Stimulated activated CD4-positive, alpha-beta T cell treated with anti-CD3 and anti-CD28 coated beads, Interleukin-4, amount 100 ng/mL, for 4 hours (primary cell): ENCODE results near the gene GBF1.

Experiments
- DNase-seq, 2 experiments: peaks; one replicate each; pipeline ENCODE4 v3.0.0-alpha.2; 2020

GBF1 gene

DNA sequence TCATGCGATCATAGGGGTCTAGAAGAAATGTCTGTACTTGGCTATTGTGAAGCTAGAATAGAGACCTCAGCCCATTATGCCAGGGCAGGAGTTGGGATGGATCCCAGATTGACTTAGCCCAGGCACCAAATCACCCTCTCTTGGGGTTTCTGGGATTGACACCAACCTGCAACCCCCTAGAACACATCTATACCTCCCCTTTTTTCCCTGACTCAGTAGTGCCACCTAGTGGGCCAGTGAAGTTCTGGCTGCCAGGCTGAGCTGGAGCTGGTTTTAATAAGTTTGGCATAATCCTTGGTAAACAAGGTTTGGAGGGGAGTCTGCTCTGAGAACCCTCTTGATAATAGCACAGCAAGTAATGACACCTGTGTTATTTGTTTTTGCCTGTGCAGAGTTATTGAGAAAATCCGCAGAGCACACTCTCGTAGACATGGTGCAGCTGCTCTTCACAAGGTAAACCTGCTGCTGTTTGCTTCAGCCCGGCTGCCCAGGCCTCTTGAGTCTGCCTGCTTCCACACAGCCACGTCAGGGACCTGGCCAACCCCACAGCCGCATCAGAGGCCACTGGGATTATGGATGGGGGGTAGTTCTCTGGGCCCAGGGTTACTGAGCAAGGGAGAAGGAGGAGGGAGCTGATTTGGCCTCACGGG lies 106.9 kb downstream of the GBF1 start:
- peak; percentile 61 to 63 for DNase-seq

DNA sequence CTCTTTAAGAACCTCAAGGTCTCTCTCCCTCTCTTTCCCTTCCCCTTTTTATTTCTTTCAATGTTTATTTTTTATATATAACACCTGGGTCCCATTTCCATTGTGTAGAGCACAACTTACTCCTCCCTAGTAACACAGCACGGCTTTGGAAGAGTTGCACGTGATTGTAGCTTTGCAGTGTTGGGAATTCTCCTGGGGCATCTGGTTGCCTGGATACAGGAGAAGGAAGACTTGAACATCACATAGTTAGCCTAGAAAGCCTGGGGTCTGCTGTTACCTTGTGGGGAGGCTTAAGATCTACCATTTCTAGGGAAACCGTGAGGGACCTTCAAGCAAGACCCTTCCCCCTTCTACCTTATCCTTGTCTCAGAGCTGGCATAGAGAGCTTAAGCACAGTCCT lies 109.1 kb downstream of the GBF1 start:
- no peak for DNase-seq

DNA sequence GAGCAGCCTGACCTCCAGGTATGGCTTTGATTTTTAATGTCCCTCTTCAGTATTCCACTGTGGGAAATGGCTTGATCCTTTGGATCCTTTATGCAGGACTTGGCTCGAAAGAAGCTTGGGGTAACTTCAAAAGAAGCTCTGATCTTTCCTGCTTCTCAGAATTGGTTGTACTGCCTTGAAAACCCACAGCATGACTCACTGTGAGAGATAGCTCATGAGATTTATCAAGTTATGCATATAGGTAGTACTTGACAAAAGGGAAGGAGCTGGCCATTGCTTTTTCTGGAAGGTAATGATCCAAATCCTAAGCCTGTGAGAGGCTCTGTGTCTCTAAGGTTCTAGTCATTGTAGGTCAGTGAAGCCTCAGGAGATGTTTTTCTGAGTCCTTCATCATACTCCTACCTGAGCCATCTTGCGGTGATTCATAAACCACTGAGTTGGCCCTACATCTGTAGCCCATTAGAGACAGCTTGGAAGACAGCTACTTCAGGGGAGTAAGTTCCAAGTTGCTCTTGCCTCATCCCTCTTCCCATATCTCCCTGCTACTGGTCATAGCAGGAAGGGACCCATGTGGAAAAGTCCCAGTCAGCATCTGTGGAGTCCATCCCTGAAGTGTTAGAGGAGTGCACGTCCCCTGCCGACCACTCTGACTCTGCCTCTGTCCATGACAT lies 113.5 kb downstream of the GBF1 start:
- DNase-seq = no peak

DNA sequence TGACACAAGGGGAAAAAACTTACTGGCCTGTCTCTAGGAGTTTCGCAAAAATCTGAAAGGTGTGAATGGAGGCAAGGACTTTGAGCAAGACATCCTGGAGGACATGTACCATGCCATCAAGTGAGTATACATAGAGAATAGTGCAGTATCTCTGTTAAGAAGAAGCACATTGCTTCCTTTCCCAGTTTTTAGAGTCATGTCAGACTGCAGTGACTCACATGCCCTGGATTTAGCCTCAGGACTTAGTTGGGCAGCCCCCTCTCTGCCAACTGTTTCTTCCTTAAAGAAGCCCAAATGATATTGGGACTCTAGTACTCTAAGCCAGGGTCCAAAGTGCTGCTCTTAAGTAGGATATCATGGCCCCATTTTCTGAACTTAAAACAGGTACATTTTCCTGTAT lies 122.1 kb downstream of the GBF1 start:
- DNase-seq = no peak

DNA sequence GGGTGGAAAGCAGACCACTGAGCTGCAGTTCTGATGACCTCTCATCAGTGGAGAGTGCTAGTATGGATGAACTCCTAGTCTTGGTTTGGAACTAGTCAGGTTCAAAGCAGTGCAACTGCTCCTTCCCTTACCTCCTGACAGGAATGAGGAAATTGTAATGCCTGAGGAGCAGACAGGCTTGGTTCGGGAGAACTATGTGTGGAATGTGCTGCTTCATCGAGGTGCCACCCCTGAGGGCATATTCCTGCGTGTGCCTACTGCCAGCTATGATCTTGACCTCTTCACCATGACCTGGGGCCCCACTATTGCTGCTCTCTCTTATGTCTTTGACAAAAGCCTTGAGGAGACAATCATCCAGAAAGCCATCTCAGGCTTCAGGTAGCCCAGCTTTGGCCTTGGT lies 122.7 kb downstream of the GBF1 start:
- no peak for DNase-seq

DNA sequence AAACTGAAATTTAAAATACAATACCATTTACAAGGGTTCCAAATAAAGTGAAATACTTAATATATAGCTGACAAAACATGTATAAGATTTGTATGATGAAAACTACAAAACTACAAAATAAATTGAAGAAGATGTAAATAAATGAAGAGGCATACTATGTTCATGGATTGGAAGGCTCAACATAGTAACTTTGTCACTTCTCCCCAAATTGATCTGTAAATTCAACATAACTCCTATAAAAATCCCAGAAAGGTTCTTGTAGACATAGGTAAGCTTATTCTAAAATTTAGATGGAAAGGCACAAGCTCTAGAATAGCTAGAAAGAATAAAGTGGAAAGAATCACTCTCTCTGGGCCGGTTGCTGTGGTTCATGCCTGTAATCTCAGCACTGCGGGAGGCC lies 126.0 kb downstream of the GBF1 start:
- no peak for DNase-seq

DNA sequence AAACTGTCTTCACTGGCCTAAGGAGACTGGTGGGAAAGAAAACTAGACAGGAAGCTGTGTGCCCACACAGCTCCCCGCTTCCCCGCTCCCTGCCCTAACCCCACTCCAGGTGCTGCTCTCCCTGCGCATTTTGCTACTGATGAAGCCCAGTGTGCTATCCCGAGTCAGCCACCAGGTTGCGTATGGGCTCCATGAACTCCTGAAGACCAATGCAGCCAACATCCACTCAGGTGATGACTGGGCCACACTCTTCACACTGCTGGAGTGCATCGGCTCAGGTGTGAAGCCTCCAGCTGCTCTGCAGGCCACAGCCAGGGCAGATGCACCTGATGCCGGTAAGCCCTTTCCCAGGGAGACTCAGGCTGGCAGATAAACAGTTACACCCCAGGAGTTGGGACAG lies 129.9 kb downstream of the GBF1 start:
- no peak for DNase-seq

DNA sequence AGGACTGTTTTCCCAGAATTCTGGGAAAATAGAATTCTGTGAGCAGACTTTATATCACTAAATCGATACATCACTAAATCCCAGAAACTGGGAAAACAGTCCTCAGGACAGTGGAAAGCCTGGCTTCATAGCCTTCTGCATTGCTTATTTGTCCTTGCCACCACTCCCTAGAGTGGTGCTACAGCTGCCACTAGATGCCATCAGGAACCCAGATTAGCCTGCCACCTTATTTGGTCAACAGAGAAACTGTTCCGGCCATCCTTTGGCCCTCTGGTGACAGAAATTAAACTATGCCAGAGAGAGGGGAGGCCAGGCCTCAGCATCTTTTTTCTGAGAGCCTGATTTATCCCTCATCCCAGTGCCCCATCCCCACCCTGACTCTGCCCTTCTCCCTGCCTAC lies 130.5 kb downstream of the GBF1 start:
- DNase-seq = no peak

DNA sequence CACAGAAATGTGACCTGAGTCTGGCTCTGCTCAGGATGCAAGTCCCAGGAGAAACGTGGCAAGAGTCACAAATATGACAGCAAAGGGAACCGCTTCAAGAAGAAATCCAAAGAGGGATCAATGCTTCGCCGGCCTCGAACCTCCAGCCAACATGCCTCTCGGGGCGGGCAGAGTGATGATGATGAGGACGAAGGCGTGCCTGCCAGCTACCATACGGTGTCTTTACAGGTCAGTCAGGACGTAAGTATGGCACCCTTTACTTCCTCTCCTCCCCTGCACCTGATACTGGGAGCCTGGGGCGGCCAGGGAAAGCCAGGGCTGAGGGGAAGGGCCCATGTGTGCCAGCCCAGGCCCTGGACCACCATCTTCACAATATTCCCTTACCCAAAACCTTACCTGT lies 131.6 kb downstream of the GBF1 start:
- no peak for DNase-seq

DNA sequence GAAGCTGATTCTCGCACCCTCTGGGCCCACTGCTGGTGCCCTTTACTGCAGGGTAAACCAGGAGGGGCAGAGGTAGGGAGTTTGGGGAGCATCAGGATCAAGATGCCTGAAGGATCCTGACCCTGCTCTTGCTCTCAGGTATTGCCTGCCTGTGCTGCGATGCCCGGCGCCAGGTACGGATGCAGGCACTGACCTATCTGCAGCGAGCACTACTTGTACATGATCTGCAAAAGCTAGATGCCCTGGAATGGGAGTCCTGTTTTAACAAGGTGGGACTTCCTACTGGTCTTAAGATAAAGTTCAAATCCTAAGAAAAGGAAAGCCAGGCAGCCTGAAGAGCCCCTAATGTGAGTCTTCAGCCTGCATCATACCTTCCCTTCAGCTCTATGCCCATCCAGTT lies 134.1 kb downstream of the GBF1 start:
- DNase-seq = no peak

DNA sequence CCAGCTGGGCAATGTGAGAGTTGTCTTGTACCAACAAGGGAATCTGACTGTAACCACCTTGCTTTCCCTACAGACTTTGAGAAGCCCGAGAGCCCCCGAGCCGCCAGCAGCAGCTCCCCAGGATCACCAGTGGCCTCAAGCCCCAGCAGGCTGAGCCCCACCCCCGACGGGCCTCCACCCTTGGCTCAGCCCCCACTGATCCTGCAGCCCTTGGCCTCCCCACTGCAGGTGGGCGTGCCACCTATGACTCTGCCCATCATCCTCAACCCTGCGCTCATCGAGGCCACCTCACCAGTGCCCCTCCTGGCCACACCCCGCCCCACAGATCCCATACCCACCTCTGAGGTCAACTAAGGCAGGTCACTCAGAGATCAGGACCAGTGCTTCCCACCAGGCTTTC lies 136.7 kb downstream of the GBF1 start:
- no peak for DNase-seq

DNA sequence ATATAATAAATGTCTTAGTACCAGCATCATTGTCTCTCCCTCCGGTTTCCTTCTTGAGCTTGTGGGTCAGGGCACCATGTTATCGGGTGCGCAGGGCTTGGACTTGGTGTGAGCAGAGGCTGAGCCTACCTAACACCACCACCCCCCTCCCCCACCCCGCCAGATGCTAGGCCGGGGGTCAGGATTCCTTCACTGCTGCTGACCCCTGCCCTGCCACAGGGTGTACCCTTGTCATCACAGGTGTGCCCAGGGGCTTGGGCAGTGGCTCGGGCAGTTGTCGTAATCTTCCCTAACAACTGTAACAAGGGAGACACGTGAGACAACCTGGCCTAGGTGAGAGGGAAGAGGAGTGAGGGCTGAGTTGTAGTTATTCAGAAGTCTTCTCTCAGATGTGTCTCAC lies 137.5 kb downstream of the GBF1 start:
- no peak for DNase-seq

DNA sequence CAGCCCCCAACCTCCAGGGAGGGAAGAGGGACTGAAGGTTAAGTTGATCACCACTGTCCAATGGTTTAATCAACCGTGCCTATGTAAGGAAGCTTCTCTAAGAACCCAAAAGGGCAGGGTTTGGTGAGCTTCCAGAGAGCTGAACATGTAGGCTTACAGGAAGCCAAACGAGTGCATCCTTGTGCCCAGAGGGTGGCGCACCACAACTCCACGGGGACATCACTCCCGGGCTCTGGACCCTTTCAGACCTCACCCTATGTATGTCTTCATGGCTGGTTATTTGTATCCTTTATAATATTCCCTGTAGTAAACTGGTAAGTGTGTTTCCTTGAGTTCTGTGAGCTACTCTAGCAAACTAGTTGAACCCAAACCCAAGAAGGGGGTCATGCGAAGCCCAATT lies 138.7 kb downstream of the GBF1 start:
- DNase-seq = no peak

DNA sequence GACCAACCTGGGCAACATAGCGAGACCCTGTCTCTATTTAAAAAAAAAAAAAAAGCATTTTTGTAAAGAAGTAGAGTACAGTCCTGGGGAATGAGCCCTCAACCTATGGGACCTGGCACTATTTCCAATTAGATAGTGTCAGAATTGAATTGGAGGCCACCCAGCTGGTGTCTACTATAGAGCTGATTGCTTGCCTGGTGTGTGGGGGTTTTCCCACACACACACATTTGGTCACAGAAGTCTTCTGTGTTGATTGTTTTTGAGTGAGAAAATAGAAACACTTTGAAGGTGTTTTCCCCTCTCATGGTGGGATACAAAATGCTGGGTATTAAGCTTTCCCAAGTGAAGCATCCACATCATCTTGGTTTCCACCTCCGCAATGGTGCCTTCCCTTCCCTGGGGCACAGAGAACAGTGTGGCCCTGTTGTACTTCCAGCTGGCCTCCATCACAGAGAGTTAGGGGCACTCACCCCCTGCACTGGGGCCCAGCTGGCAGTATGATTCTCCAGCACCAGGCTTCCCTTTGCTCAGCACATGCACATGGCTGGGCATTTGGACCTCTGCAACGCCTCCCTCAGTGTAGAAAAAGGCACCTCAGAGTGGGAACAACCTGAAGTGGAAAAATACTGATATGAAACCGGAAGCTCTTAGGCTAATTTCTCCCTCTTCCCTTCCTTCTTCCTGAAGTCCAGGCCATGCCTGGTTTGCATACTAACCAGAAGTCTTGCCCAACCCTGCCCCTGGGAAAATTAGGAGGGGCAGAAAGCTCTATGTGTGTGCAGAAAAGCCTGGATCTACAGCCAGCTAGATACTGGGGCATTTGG lies 139.5 kb downstream of the GBF1 start:
- no peak for DNase-seq

DNA sequence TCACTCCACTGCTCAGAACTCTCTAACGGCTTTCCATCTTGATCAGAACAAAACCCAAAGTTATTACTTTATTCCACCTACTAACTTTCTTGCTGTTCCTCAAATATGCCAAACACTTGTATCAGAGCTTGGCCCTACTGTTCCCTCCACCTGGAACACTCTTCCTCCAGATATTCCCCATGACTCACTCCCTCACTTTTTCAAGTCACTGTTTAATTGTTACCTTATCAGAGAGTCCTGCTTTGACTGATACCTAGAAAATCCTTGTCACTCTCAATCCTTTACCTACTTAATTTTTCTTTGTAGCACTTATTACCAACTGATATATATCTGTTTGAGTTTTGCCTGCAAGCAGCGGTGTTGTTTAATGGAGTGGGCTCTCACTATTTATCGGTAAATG lies 144.6 kb downstream of the GBF1 start:
- no peak for DNase-seq

DNA sequence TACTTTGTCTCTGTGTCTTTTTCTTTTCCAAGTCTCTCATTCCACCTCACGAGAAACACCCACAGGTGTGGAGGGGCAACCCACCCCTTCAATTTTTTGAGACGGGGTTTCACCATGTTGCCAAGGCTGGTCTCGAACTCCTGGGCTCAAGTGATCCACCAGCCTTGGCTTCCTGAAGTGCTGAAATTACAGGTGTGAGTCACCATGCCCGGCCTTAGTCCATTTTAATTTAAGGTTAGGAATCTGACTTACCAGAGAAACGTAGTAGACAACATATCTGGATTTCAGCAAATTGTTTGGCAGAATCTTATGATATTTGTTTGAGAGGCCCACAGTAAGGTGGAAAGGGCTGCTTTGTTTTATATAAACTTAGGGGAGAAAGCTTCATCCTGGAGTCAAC lies 147.0 kb downstream of the GBF1 start:
- DNase-seq = no peak

DNA sequence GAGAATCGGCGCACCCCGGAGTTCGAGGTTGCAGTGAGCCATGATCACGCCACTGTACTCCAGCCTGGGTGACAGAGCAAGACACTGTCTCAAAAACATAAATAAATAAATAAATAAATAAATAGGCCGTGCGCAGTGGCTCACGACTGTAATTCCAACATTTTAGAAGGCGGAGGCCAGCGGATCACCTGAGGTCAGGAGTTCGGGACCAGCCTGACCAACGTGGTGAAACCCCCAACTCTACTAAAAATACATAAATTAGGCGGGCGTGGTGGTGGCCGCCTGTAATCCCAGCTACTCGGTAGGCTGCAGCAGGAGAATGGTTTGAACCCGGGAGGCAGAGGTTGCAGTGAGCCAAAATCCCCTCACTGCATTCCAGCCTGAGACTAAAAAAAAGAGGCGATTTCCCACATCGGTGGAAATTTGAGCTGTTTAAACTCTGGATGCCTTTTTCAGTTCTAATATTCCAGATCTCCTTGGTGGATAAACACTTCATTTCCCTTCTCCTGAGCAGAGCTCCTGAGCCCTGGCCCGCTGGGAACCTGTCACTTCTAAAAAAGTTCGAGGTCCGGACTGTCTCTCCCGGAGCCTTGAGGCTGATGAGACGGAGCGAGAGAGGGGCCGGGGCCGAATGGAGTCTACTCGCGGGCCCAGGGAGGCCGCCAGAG lies 148.2 kb downstream of the GBF1 start:
- no peak for DNase-seq

DNA sequence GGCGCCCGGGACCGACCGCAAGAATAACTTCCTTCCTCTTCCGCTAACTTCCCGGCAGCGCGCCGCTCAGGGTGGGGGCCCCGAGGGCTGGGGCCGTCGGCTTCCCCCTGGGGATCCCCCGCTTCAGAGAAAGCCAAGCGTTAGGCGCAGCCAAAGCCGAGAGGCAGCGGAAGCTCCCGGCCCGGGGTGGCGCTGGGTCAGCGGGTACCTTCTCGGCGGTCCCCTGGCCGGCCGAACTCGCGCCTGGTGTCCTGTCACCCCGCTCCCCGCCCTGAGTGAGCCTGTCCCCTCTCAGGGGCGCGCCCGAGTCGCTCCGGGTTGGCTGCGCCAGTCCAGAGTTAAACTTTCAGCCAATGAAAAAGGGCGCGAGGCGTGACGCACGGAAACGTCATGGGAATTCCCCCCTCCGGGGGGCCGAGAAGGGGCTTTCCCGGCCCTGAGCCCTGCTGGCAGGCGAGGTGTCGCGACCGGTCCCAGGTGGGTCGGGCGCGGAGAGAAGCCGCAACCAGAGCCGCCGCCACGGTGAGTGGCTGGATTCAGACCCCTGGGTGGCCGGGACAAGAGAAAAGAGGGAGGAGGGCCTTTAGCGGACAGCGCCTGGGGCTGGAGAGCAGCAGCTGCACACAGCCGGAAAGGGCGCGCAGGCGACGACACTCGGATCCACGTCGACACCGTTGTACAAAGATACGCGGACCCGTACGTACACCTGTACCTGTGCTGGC lies 148.9 kb downstream of the GBF1 start:
- peak; percentile 96 to 99 for DNase-seq

DNA sequence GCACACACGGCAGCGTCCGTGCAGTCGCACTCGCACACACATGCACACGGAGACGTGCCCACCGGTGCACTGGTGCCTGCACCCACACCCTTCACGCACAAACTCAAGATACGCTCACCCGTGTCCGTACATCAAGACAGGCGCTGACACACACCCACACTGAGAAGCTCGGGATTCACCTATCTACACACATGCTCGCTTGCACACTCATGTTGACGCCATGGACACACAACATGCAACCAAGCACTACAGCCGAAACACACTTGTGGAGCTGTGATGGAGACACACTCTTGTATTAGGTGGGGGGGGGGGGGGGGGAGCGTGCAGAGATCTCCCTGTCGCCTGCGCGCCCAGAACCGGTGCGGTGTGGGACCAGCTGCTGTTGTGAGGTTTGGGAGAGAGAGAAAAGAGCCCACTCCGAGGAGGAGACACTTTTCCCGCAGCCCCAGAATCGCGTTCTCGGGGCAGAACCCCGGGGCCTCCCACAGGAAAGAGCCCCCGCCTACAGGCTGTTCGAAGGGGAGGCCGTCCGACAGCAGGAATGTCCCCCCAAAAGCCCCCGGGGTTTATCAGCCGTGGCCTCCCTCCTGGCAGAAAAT lies 149.6 kb downstream of the GBF1 start:
- peak; percentile 59 to 69 for DNase-seq

DNA sequence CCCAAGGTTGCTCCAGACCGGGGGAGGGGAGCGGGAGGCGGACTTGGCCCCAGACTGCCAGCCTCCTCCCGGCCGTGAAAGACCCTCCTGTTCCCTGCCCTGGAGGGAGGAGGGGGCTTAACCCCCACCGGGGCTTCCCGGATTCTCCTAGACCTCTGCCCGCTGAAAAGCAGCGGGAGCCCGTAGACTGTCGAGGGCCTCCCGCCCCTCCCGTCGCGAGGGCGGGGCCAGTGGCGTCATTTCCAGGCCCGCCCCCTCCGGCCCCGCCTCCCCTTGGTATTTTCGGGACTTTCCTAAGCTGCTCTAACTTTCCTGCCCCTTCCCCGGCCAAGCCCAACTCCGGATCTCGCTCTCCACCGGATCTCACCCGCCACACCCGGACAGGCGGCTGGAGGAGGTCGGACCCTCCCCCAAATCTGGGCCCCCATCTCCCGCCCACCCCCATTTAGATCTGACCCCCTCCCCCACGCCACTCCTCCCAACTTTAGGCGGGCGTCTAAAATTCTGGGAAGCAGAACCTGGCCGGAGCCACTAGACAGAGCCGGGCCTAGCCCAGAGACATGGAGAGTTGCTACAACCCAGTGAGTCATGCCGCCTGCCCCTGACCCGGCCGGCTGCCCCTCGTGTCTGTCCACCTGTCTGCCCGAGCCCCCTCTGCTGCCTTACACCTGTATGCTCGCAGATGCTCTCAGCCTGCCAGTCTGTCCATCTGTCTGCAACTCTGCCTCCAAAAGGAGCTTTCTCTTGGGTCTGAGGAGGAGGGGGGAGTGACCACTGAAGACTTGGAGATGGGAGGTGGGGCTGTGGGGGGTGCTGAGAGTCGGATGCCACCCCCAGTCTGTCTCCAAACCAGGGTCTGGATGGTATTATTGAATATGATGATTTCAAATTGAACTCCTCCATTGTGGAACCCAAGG lies 150.3 kb downstream of the GBF1 start, which contains the start of gene NFKB2:
NFKB2 (plus strand) TSS at position 306 of the 917 bp plus-strand sequence; CDS start at position 561, 255 bp downstream.
- peak; percentile 89 to 93 for DNase-seq

DNA sequence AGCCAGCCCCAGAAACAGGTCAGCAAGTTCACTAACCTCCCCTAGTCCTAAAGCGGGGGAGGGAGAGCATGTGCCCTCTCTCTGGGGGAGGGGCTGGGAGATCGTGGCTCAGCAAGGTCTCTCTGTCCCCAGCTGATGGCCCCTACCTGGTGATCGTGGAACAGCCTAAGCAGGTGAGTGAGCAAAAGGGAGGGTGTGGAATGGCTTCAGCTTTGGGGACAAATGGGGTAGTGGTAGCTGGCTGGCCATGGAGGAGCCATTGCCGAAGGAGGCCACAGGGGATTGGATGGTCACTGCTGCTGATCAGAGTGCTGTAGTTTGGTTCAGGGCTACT lies 151.0 kb downstream of the GBF1 start:
- DNase-seq = no peak
